Fibroblast of lung (primary cell): ENCODE results near the gene MIEF2. TPM values are rescaled to one million over a fixed set of nuclear protein-coding genes. Genes with fewer than 3 reads are reported as not detected.
A peak's percentile ranks its signal among the peaks of the same experiment; 100 is the strongest.

ENCODE experiments used
- DNase-seq, 2 donors: peaks; one replicate each; pipeline versions ENCODE4 v3.0.0 to v3.0.0-alpha.2; 2010; ENCODE audit warnings: low read depth in 2 of 2
- H2AFZ ChIP-seq: 2 replicates; pipeline ENCODE4 v1.5.1; 2012; ENCODE audit warnings: low read length, control low read depth, inconsistent platforms
- H3K27ac ChIP-seq: 2 replicates; pipeline ENCODE4 v1.5.1; 2011; ENCODE audit warnings: low read length, control low read depth; ENCODE audit not compliant: insufficient read depth
- H3K27me3 ChIP-seq: 2 replicates; pipeline ENCODE4 v1.5.1; 2011; ENCODE audit warnings: mild to moderate bottlenecking, low read length; ENCODE audit not compliant: control insufficient read depth, insufficient read depth
- H3K36me3 ChIP-seq: 2 replicates; pipeline ENCODE4 v1.5.1; 2011; ENCODE audit warnings: low read length; ENCODE audit not compliant: control insufficient read depth, insufficient read depth
- H3K4me1 ChIP-seq: 2 replicates; pipeline ENCODE4 v1.5.1; 2011; ENCODE audit warnings: low read length; ENCODE audit not compliant: control insufficient read depth, insufficient read depth; ENCODE audit errors: extremely low read depth
- H3K4me2 ChIP-seq: 2 replicates; pipeline ENCODE4 v1.5.1; 2011; ENCODE audit warnings: low read length, control low read depth; ENCODE audit not compliant: insufficient read depth; ENCODE audit errors: extremely low read depth
- H3K4me3 ChIP-seq, 4 experiments: fragments of 200-600 bp in 1 of 4; sonication (generic) in 1 of 4; replicated peaks in 1 of 4; 2 replicates each; pipeline ENCODE4 v1.5.1; 2011 to 2016; ENCODE audit warnings: low read length in 4 of 4, low read depth in 3 of 4, mild to moderate bottlenecking in 3 of 4, control low read depth in 2 of 4, inconsistent platforms in 1 of 4, mixed read lengths in 1 of 4; ENCODE audit not compliant: insufficient read depth in 1 of 4; ENCODE audit errors: control extremely low read depth in 1 of 4
- H3K79me2 ChIP-seq: 2 replicates; pipeline ENCODE4 v1.5.1; 2012; ENCODE audit warnings: mild to moderate bottlenecking, low read length, inconsistent platforms; ENCODE audit not compliant: control insufficient read depth, insufficient read depth
- H3K9ac ChIP-seq: 2 replicates; pipeline ENCODE4 v1.5.1; 2011; ENCODE audit warnings: mild to moderate bottlenecking, low read length, control low read depth; ENCODE audit not compliant: insufficient read depth
- H3K9me3 ChIP-seq: 2 replicates; pipeline ENCODE4 v1.5.1; 2012; ENCODE audit warnings: low read depth, low read length; ENCODE audit not compliant: control insufficient read depth, insufficient read depth
- H4K20me1 ChIP-seq: 2 replicates; pipeline ENCODE4 v1.5.1; 2011; ENCODE audit warnings: low read length; ENCODE audit not compliant: control insufficient read depth, insufficient read depth; ENCODE audit errors: extremely low read depth
- CTCF ChIP-seq, 2 donors: IDR thresholded peaks in 1 of 2; conservative IDR thresholded peaks in 1 of 2; 1 replicate in 1 of 2; 2 replicates in 1 of 2; pipeline ENCODE4 v1.5.1; 2011 to 2012; ENCODE audit warnings: low read length in 2 of 2, control low read depth in 1 of 2, inconsistent platforms in 1 of 2, low read depth in 1 of 2, mild to moderate bottlenecking in 1 of 2
- EZH2 ChIP-seq: IDR thresholded peaks from 2 replicates; pipeline ENCODE4 v1.5.1; 2012; ENCODE audit warnings: low read length, control low read depth, mild to moderate bottlenecking; ENCODE audit errors: missing control alignments
- polyA plus RNA-seq, 2 donors: library from polyadenylated mRNA; depleted of rRNA in 1 of 2; stranded (reverse) in 1 of 2; unstranded in 1 of 2; fragments of >200 nt; gene quantifications; 2 replicates each; pipeline ENCODE4 v1.2.1, GENCODE V29; 2011 to 2012; ENCODE audit warnings: missing spikeins in 1 of 2
- total RNA-seq: library from RNA; depleted of rRNA; stranded (reverse); fragments of >200 nt; gene quantifications from 2 replicates; pipeline ENCODE4 v1.2.1, GENCODE V29; 2014

The MIEF2 gene
- total and polyA plus RNA-seq, 2 donors (not counting 1 experiment from before 2014, with no cell fraction given), result 3.9 to 16.2 TPM

DNA sequence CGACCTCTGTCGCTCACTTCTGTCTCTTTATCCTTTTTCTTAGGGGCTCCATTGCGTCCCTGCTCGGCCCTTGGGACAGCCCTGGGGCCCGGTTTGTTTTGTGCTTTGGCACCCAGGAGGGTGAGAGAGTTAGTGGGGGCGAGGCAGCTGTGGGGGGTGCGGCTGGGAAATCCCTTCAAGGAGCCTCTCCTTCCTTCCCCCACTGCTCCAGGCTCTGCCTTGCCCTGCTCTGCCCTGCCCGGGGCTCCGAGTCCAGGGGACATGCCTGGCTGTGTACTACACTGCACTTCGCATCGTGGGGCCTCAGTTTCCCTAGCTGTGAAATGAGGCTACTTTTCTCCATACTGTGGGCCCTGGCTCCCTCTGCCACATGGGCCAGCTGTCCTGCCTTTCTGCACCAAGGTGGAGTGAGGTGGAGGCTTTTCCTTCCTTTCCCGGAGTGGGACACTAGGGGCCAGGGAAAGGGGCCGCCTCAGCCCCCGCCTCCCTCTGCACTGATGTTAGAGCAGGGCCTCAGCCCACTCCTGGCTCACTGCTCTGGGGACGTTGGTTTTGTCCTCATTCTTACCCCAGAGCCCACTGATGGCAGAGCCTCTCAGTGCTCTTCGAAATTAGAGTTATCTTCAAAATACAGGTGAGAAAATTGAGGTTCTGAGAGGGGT lies 34.0 kb upstream of the MIEF2 start:
- Histone ChIP-seq H3K9ac (no peak overlapping the region), H3K4me1 (peaks cover 13% of the 10 kb centered on the region), H3K27ac (no peak overlapping the region), H3K36me3 (peaks cover 2% of the 10 kb centered on the region), H3K27me3 (no peaks in the 10 kb centered on the region), H3K79me2 (peaks cover 11% of the 10 kb centered on the region), H3K4me3 (peak overlapping the region; percentile 65 to 83 (median 74)), H3K9me3 (no peaks in the 10 kb centered on the region), H4K20me1 (no peaks in the 10 kb centered on the region), H2AFZ (no peak overlapping the region), H3K4me2 (peak overlapping the region; percentile 77)
- TF ChIP-seq EZH2, result no peak
- TF ChIP-seq CTCF (conservative IDR thresholded peaks at IDR 0.05 in 1 of 2, IDR thresholded peaks at IDR 0.05 in 1 of 2; ENCODE audit: low read depth in 1 of 2, low read length in 2 of 2), result no peak
- peak in 1 of 2 donors; percentile 11 for DNase-seq

DNA sequence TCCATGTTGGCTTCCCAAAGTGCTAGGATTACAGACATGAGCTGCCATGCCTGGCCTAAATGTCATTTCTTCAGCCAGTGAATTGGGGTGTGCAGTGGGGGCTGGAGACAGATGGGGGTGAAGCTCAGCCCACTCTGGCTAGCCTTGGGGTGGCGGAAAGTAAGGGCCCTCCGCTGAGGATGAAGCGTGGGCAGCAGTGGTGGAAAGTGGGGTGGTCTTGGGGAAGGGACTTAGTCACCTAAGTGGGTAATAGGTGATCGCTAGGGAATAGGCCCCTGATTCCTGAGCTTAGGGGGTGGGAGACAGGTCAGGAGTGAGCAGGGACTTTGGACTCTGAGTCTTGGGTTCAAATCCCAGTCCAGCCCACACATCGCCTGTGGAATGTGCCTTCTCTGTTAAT lies 32.8 kb upstream of the MIEF2 start:
- H3K27ac ChIP-seq, result no peak overlapping the region
- peaks cover 13% of the 10 kb centered on the region for H3K4me1 ChIP-seq
- peaks cover 11% of the 10 kb centered on the region for H3K79me2 ChIP-seq
- peaks cover 4% of the 10 kb centered on the region for H3K36me3 ChIP-seq
- DNase-seq, result no peak
- no peak overlapping the region for H3K4me2 ChIP-seq
- no peaks in the 10 kb centered on the region for H4K20me1 ChIP-seq
- H2AFZ ChIP-seq, result no peak overlapping the region
- H3K27me3 ChIP-seq, result no peaks in the 10 kb centered on the region
- no peak overlapping the region for H3K4me3 ChIP-seq
- H3K9me3 ChIP-seq, result no peaks in the 10 kb centered on the region
- TF ChIP-seq CTCF (conservative IDR thresholded peaks at IDR 0.05 in 1 of 2, IDR thresholded peaks at IDR 0.05 in 1 of 2; ENCODE audit: low read depth in 1 of 2, low read length in 2 of 2) (no peak), EZH2 (no peak)
- no peak overlapping the region for H3K9ac ChIP-seq

DNA sequence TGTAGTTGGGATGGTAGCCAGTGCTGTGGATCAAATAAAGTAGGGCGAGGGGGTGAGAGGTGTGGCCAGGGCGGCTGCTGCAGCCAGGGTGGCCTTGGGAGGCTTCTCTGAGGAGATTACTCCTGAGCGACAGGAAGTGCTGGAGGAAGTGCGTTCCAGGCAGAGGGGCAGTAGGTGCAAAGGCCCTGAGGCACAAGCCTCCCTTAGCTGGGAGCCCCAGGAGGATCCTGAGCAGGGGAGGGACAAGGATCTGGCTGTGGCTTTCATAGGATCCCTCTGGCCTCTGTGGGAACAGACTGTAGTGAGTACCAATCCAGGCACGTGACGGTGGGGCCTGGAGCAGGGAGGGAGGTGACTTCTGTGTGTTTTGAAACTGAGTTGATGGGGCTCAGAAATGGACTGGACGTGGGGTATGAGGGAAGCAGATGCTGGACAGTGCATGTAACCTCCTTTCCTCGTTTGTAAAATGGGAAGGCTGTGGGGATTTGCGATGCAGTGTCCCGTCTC lies 32.2 kb upstream of the MIEF2 start:
- no peak overlapping the region for H3K4me2 ChIP-seq
- no peak overlapping the region for H3K9ac ChIP-seq
- no peak overlapping the region for H2AFZ ChIP-seq
- no peak overlapping the region for H3K4me3 ChIP-seq
- H3K27me3 ChIP-seq, result no peaks in the 10 kb centered on the region
- H3K36me3 ChIP-seq, result peaks cover 5% of the 10 kb centered on the region
- no peaks in the 10 kb centered on the region for H4K20me1 ChIP-seq
- H3K27ac ChIP-seq, result no peak overlapping the region
- H3K79me2 ChIP-seq, result peaks cover 11% of the 10 kb centered on the region
- peaks cover 13% of the 10 kb centered on the region for H3K4me1 ChIP-seq
- TF ChIP-seq CTCF (conservative IDR thresholded peaks at IDR 0.05 in 1 of 2, IDR thresholded peaks at IDR 0.05 in 1 of 2; ENCODE audit: low read depth in 1 of 2, low read length in 2 of 2), result no peak
- TF ChIP-seq EZH2, result no peak
- H3K9me3 ChIP-seq, result no peaks in the 10 kb centered on the region
- no peak for DNase-seq
